ENCODE measurements around the gene SPOCK2. TPM values are rescaled to one million over a fixed set of nuclear protein-coding genes. Genes with fewer than 3 reads are reported as not detected.

Gene SPOCK2
- total RNA-seq, 1 experiment from 2014 or later: 4.8 TPM

- intact Hi-C loops (cut with micrococcal nuclease; ENCODE audit: unreplicated experiment): no loop called here
Measured at GRCh38 chr10:72134785-72135767, 46.7 kb upstream of the SPOCK2 start.

GRCh38 chr10:72133517-72133916 lies 45.2 kb upstream of the SPOCK2 start:
- Histone ChIP-seq H3K27ac (ENCODE audit: low read length) (peak overlapping the region; percentile 65), H3K4me3 (ENCODE audit: low read depth in 2 of 2, low read length in 2 of 2) (no peak overlapping the region), H3K4me1 (ENCODE audit: control insufficient read depth, insufficient read depth, low read length) (peaks cover 12% of the 10 kb centered on the region), H3K36me3 (ENCODE audit: control insufficient read depth, insufficient read depth, low read length) (no peaks in the 10 kb centered on the region; the same call in 1 of the 2 replicates), H3K27me3 (ENCODE audit: control insufficient read depth, insufficient read depth, low read length) (no peaks in the 10 kb centered on the region), H3K9me3 (ENCODE audit: control insufficient read depth, insufficient read depth, low read depth, low read length) (no peaks in the 10 kb centered on the region)
- BruUV-seq (replicated peaks): no TSS peak
- POLR2A ChIA-PET: interaction anchor here (0.6 kb wide), 1 partner anchor 178 kb away, joined by 3 read pairs; no protein-coding TSS in a partner anchor
- DNase-seq (ENCODE audit: low read depth, low spot score) (no peak), ATAC-seq (no peak)
- CTCF ChIA-PET: interaction anchor here (1.1 kb wide), 1 partner anchor 40 kb away, joined by 3 read pairs; no protein-coding TSS in a partner anchor
- intact Hi-C loops (cut with micrococcal nuclease; ENCODE audit: unreplicated experiment) (no loop called here), in situ Hi-C loops (cut with HindIII; ENCODE audit: low pct_unique_long_range_greater_than_20kb, low sequenced_read_pairs) (no loop called here)
- TF ChIP-seq TCF7L2 (IDR thresholded peaks at IDR 0.05; ENCODE audit: low read depth, low read length) (no peak), POLR2AphosphoS5 (IDR thresholded peaks at IDR 0.05; ENCODE audit: low read depth, low read length) (no peak), SIN3A (IDR thresholded peaks at IDR 0.05; ENCODE audit: borderline replicate concordance, insufficient read depth, low read depth, low read length) (no peak), CTCF (IDR thresholded peaks at IDR 0.05) (no peak), REST (IDR thresholded peaks at IDR 0.05; ENCODE audit: insufficient read depth in 1 of 2, low read depth in 2 of 2, low read length in 1 of 2) (no peak)

More at GRCh38 chr10:72134785-72135767, 46.7 kb upstream of the SPOCK2 start:
- Histone ChIP-seq H3K36me3 (ENCODE audit: control insufficient read depth, insufficient read depth, low read length) (no peaks in the 10 kb centered on the region; the same call in 1 of the 2 replicates), H3K27ac (ENCODE audit: low read length) (peak overlapping the region; percentile 78), H3K4me3 (ENCODE audit: low read depth in 2 of 2, low read length in 2 of 2) (no peak overlapping the region), H3K4me1 (ENCODE audit: control insufficient read depth, insufficient read depth, low read length) (peaks cover 14% of the 10 kb centered on the region), H3K27me3 (ENCODE audit: control insufficient read depth, insufficient read depth, low read length) (no peaks in the 10 kb centered on the region), H3K9me3 (ENCODE audit: control insufficient read depth, insufficient read depth, low read depth, low read length) (no peaks in the 10 kb centered on the region)
- ChIA-PET POLR2A (interaction anchor here (0.6 kb wide), 1 partner anchor 50 kb away, joined by 7 read pairs; no protein-coding TSS in a partner anchor), CTCF (interaction anchor here (0.6 kb wide), 1 partner anchor 67 kb away, joined by 5 read pairs; no protein-coding TSS in a partner anchor)
- DNase-seq (ENCODE audit: low read depth, low spot score) (no peak), ATAC-seq (peak; percentile 65)
- TF ChIP-seq REST (IDR thresholded peaks at IDR 0.05; ENCODE audit: insufficient read depth in 1 of 2, low read depth in 2 of 2, low read length in 1 of 2): no peak
- in situ Hi-C loops (cut with HindIII; ENCODE audit: low pct_unique_long_range_greater_than_20kb, low sequenced_read_pairs): no loop called here
- BruUV-seq (replicated peaks): no TSS peak
